Kidney glomerular epithelial cell (primary cell): ENCODE data around the gene GRK3.

Source experiments
- DNase-seq: peaks from one replicate; lab custom pipeline; 2025; lab: John Stamatoyannopoulos, UW

GRK3 gene

GRCh38 chr22:25736378-25737011 lies 172.0 kb downstream of the GRK3 start:
- no peak for DNase-seq

- DNase-seq: no peak
Observed at GRCh38 chr22:25739659-25740344, 175.3 kb downstream of the GRK3 start.

GRCh38 chr22:25741692-25742626 lies 177.5 kb downstream of the GRK3 start, which contains the start of gene MYO18B:
Gene MYO18B, plus strand, starts transcription at chr22:25742188. Its CDS starts 18,905 bp downstream, at chr22:25761093.
- DNase-seq: no peak

GRCh38 chr22:25742918-25743708 lies 178.6 kb downstream of the GRK3 start:
- no peak for DNase-seq

GRCh38 chr22:25744694-25745093 lies 180.2 kb downstream of the GRK3 start:
- no peak for DNase-seq

- peak; percentile 10 for DNase-seq
Observed at GRCh38 chr22:25745341-25746011, 181.0 kb downstream of the GRK3 start.

- DNase-seq: peak; percentile 11
Observed at GRCh38 chr22:25746012-25746373, 181.5 kb downstream of the GRK3 start.

GRCh38 chr22:25747245-25747944 lies 182.9 kb downstream of the GRK3 start:
- DNase-seq: peak; percentile 70

GRCh38 chr22:25748140-25748539 lies 183.7 kb downstream of the GRK3 start:
- no peak for DNase-seq

- no peak for DNase-seq
Observed at GRCh38 chr22:25748704-25749103, 184.2 kb downstream of the GRK3 start.

GRCh38 chr22:25749420-25750169 lies 185.1 kb downstream of the GRK3 start:
- DNase-seq: no peak

- DNase-seq: no peak
Observed at GRCh38 chr22:25750569-25751173, 186.2 kb downstream of the GRK3 start.

- DNase-seq: no peak
Observed at GRCh38 chr22:25751174-25751581, 186.7 kb downstream of the GRK3 start.

GRCh38 chr22:25752615-25753214 lies 188.2 kb downstream of the GRK3 start:
- DNase-seq: no peak

GRCh38 chr22:25753252-25753651 lies 188.8 kb downstream of the GRK3 start:
- no peak for DNase-seq

GRCh38 chr22:25754527-25755202 lies 190.2 kb downstream of the GRK3 start:
- DNase-seq: no peak

- DNase-seq: no peak
Observed at GRCh38 chr22:25757686-25758085, 193.2 kb downstream of the GRK3 start.

GRCh38 chr22:25758316-25758715 lies 193.8 kb downstream of the GRK3 start:
- DNase-seq: no peak
